ENCODE measurements around the gene TBXA2R. TPM values are rescaled to one million over a fixed set of nuclear protein-coding genes. Genes with fewer than 3 reads are reported as not detected.
"Not testable (repeated sequence)": the region's sequence is repeated elsewhere in the genome, so short reads cannot be mapped to it uniquely, and the experiment has no call there.

TBXA2R gene
- total RNA-seq, 1 experiment from 2014 or later = not detected

GRCh38 chr19:3585301-3586126 is 21.2 kb downstream of the TBXA2R start, which contains the start of gene GIPC3:
GIPC3 (plus strand) TSS chr19:3585478; CDS start chr19:3585598, 120 bp downstream.
- no peaks in the 10 kb centered on the region for H3K9me3 ChIP-seq (ENCODE audit: insufficient read depth, low read depth)
- H3K27me3 ChIP-seq (ENCODE audit: insufficient read depth, low read depth) = no peaks in the 10 kb centered on the region; the same call in 1 of the 2 replicates
- POLR2A ChIA-PET (ENCODE audit: unreplicated experiment) = no interaction called here
- no peaks in the 10 kb centered on the region for H3K36me3 ChIP-seq (ENCODE audit: low read depth)
- intact Hi-C loops (cut with micrococcal nuclease; ENCODE audit: unreplicated experiment) = no loop called here
- TF ChIP-seq EZH2 (IDR thresholded peaks at IDR 0.05; ENCODE audit: low read depth) = no peak
- TF ChIP-seq, protein P1, sequence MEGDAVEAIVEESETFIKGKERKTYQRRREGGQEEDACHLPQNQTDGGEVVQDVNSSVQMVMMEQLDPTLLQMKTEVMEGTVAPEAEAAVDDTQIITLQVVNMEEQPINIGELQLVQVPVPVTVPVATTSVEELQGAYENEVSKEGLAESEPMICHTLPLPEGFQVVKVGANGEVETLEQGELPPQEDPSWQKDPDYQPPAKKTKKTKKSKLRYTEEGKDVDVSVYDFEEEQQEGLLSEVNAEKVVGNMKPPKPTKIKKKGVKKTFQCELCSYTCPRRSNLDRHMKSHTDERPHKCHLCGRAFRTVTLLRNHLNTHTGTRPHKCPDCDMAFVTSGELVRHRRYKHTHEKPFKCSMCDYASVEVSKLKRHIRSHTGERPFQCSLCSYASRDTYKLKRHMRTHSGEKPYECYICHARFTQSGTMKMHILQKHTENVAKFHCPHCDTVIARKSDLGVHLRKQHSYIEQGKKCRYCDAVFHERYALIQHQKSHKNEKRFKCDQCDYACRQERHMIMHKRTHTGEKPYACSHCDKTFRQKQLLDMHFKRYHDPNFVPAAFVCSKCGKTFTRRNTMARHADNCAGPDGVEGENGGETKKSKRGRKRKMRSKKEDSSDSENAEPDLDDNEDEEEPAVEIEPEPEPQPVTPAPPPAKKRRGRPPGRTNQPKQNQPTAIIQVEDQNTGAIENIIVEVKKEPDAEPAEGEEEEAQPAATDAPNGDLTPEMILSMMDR (conservative IDR thresholded peaks at IDR 0.05) = no peak
- no peaks in the 10 kb centered on the region for H3K9me2 ChIP-seq (ENCODE audit: insufficient read depth)
- 0 out of 2 replicates have a peak, but pooled peaks cover under 1% of the 10 kb centered on the region for H3F3A ChIP-seq (ENCODE audit: insufficient read depth, low read depth)
- no peaks in the 10 kb centered on the region for H4K20me1 ChIP-seq (ENCODE audit: insufficient read depth)
- H2AFZ ChIP-seq = no peak within 1 kb of the TSS
- no peak within 1 kb of the TSS for H3K4me3 ChIP-seq
- no TSS peak for BruUV-seq (replicated peaks)
- no peak for DNase-seq
- H3K79me2 ChIP-seq (ENCODE audit: low read depth) = no peaks in the 10 kb centered on the region
- H3K4me2 ChIP-seq = no peak within 1 kb of the TSS
- CTCF ChIA-PET = interaction anchor here (0.6 kb wide), 1 partner anchor 133 kb away, joined by 3 read pairs; no protein-coding TSS in a partner anchor
- no peaks in the 10 kb centered on the region for H3K4me1 ChIP-seq (replicated peaks; ENCODE audit: insufficient read depth)
- H3K27ac ChIP-seq = no peak within 1 kb of the TSS

DNA sequence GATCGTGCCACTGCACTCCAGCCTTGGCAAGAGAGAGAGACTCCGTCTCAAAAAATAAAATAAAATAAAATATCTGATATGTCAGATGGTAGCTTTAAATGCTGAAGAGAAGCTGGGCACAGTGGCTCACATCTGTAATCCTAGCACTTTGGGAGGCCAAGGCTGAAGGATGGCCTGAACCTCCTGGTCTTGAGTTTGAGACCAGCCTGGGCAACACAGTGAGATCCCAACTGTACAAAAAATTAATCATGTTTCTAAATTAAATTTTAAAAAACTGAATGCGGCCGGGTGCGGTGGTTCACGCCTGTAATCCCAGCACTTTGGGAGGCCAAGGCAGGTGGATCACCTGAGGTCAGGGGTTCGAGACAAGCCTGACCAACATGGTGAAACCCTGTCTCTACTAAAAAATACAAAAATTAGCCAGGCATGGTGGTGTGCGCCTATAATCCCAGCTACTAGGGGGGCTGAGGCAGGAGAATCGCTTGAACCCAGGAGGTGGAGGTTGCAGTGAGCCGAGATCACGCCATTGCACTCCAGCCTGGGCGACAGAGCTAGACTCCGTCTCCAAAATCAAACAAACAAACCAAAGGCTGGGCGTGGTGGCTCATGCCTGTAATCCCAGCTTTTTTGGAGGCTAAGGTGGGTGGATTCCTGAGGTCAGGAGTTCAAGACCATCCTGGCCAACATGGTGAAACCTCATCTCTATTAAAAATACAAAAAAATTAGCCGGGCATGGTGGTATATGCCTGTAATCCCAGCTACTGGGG is 22.5 kb downstream of the TBXA2R start:
- BruUV-seq (replicated peaks); intact Hi-C loops (cut with micrococcal nuclease; ENCODE audit: unreplicated experiment); CTCF ChIA-PET; H3K4me3 ChIP-seq; H4K20me1 ChIP-seq (ENCODE audit: insufficient read depth); H3K27me3 ChIP-seq (ENCODE audit: insufficient read depth, low read depth); H3K27ac ChIP-seq; H2AFZ ChIP-seq; POLR2A ChIA-PET (ENCODE audit: unreplicated experiment); H3K79me2 ChIP-seq (ENCODE audit: low read depth); H3K9me2 ChIP-seq (ENCODE audit: insufficient read depth); H3K9me3 ChIP-seq (ENCODE audit: insufficient read depth, low read depth); H3K4me1 ChIP-seq (replicated peaks; ENCODE audit: insufficient read depth); H3K4me2 ChIP-seq; H3K36me3 ChIP-seq (ENCODE audit: low read depth); DNase-seq: not testable (repeated sequence)
- peaks cover 11% of the 10 kb centered on the region; the same call in 1 of the 2 replicates for H3F3A ChIP-seq (ENCODE audit: insufficient read depth, low read depth)

DNA sequence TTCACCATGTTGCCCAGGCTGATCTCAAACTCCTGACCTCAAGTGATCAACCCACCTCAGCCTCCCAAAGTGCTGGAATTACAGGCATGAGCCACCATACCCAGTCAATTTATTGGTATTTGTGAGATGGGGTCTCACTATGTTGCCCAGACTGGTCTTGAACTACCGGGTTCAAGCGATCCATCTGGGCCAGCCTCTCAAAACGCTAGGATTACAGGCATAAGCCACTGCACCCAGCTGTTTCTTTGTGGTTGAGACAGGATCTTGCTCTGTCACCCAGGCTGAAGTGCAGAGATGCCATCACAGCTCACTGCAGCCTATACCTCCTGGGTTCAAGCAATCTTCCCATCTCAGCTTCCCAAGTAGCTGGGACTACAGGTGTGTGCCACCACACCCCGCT is 24.9 kb downstream of the TBXA2R start:
- not testable (repeated sequence) for DNase-seq; BruUV-seq (replicated peaks)

More for the DNA sequence above, 24.9 kb downstream of the TBXA2R start:
- H3K4me2 ChIP-seq; H4K20me1 ChIP-seq (ENCODE audit: insufficient read depth); H3K27me3 ChIP-seq (ENCODE audit: insufficient read depth, low read depth); H3K36me3 ChIP-seq (ENCODE audit: low read depth); H3K4me3 ChIP-seq; H3K4me1 ChIP-seq (replicated peaks; ENCODE audit: insufficient read depth); intact Hi-C loops (cut with micrococcal nuclease; ENCODE audit: unreplicated experiment); H3K9me2 ChIP-seq (ENCODE audit: insufficient read depth); H3K9me3 ChIP-seq (ENCODE audit: insufficient read depth, low read depth); CTCF ChIA-PET; POLR2A ChIA-PET (ENCODE audit: unreplicated experiment); H2AFZ ChIP-seq; H3K27ac ChIP-seq; H3K79me2 ChIP-seq (ENCODE audit: low read depth): not testable (repeated sequence)
- peaks cover 11% of the 10 kb centered on the region; the same call in 1 of the 2 replicates for H3F3A ChIP-seq (ENCODE audit: insufficient read depth, low read depth)

All from PC-9 (cell line).